NT2/D1 (cell line): Measurements from ENCODE around the gene PDGFRB.

Source experiments
- SUZ12 ChIP-seq: IDR thresholded peaks from 2 replicates; pipeline ENCODE4 v1.6.1; 2011; ENCODE audit not compliant: insufficient read length, insufficient read depth; ENCODE audit errors: extremely low read depth
- YY1 ChIP-seq: IDR thresholded peaks from 2 replicates; pipeline ENCODE4 v1.6.1; 2011; ENCODE audit not compliant: insufficient read length, insufficient read depth
- ZNF274 ChIP-seq: IDR thresholded peaks from 2 replicates; pipeline ENCODE4 v1.6.1; 2011; ENCODE audit warnings: mild to moderate bottlenecking, low read depth, low read length

- TF ChIP-seq YY1 (no peak), ZNF274 (no peak), SUZ12 (no peak)
Observed at GRCh38 chr5:150114773-150115408, 40.8 kb downstream of the PDGFRB start.
